HCT116 (cell line): Measurements from ENCODE around the gene PDGFD. TPM values are rescaled to one million over a fixed set of nuclear protein-coding genes. Genes with fewer than 3 reads are reported as not detected.

ENCODE experiments used
- ATAC-seq: fragments of 200-7000 bp; cut with Tn5 transposase; 2 replicates; pipeline ENCODE4 v1.9.1; 2020; ENCODE audit warnings: mild to moderate bottlenecking, moderate library complexity
- BruUV-seq: library from RNA; stranded (reverse); fragments of 400-500 nt; replicated peaks from 2 replicates; lab custom pipeline; 2021; lab: Mats Ljungman, UMichigan
- CTCF ChIA-PET: fragments of 300-600 bp; sonication (Branson Sonifier 250); formaldehyde crosslinking; loops from one replicate; lab custom pipeline; 2021; ENCODE audit warnings: antibody characterized with exemption; lab: Charles Lee
- POLR2A ChIA-PET: fragments of 300-600, 350-600 bp; sonication (Branson Sonifier 250); formaldehyde crosslinking; loops from one replicate; lab custom pipeline; 2021; ENCODE audit warnings: antibody characterized with exemption; lab: Charles Lee
- RAD21 ChIA-PET, 2 experiments: fragments of 300-600 bp; sonication (Branson Sonifier 250); formaldehyde crosslinking; loops; one replicate each; lab custom pipeline; 2023; ENCODE audit warnings: low total read pairs in 2 of 2; ENCODE audit not compliant: uncharacterized antibody in 2 of 2, unreplicated experiment in 2 of 2, low non-redundant PET in 1 of 2; lab: Charles Lee
- DNase-seq: peaks from one replicate; pipeline ENCODE4 v3.0.0-alpha.2; 2010; ENCODE audit warnings: low read depth, low spot score
- H2AFZ ChIP-seq: fragments of 200-600 bp; shearing (Covaris generic), sonication (generic); 2 replicates; pipeline ENCODE4 v1.6.1; 2017; ENCODE audit warnings: low read depth, mixed run types, mixed read lengths, antibody characterized with exemption, low read length; ENCODE audit not compliant: poor library complexity, severe bottlenecking
- H3K27ac ChIP-seq: 2 replicates; pipeline ENCODE4 v1.5.1; 2012; ENCODE audit warnings: low read depth, low read length
- H3K27me3 ChIP-seq: fragments of 200-600 bp; sonication (generic); 2 replicates; pipeline ENCODE4 v1.6.1; 2016; ENCODE audit warnings: mixed run types, low read length, mixed read lengths; ENCODE audit not compliant: insufficient read depth
- H3K36me3 ChIP-seq, 2 experiments: fragments of 200-500 bp in 1 of 2; fragments of 200-600 bp in 1 of 2; sonication (Bioruptor generic) in 1 of 2; sonication (generic) in 1 of 2; 2 replicates each; pipeline versions ENCODE4 v1.5.1 to v1.6.1; 2014 to 2016; ENCODE audit warnings: low read length in 2 of 2, inconsistent platforms in 1 of 2, mixed read lengths in 1 of 2, mixed run types in 1 of 2; ENCODE audit not compliant: insufficient read depth in 2 of 2, control insufficient read depth in 1 of 2
- H3K4me1 ChIP-seq, 2 experiments: fragments of 200-600 bp in 1 of 2; sonication (generic) in 1 of 2; 2 replicates each; pipeline versions ENCODE4 v1.5.1 to v1.6.1; 2012 to 2017; ENCODE audit warnings: low read length in 2 of 2, inconsistent platforms in 1 of 2, mild to moderate bottlenecking in 1 of 2, mixed read lengths in 1 of 2, mixed run types in 1 of 2, moderate library complexity in 1 of 2; ENCODE audit not compliant: insufficient read depth in 2 of 2, control insufficient read depth in 1 of 2
- H3K4me2 ChIP-seq: fragments of 200-600 bp; sonication (generic); 2 replicates; pipeline ENCODE4 v1.6.1; 2017; ENCODE audit warnings: mixed run types, low read length, mixed read lengths
- H3K4me3 ChIP-seq, 2 experiments: fragments of 200-600 bp in 1 of 2; sonication (generic) in 1 of 2; replicated peaks in 1 of 2; 2 replicates each; pipeline ENCODE4 v1.5.1; 2011 to 2016; ENCODE audit warnings: low read length in 2 of 2, control low read depth in 1 of 2, low read depth in 1 of 2, mild to moderate bottlenecking in 1 of 2, mixed read lengths in 1 of 2, mixed run types in 1 of 2
- H3K79me2 ChIP-seq: fragments of 200-600 bp; sonication (generic); 2 replicates; pipeline ENCODE4 v1.6.1; 2017; ENCODE audit warnings: mild to moderate bottlenecking, mixed run types, low read length, moderate library complexity, mixed read lengths; ENCODE audit not compliant: insufficient read depth
- H3K9ac ChIP-seq: fragments of 200-600 bp; sonication (generic); 2 replicates; pipeline ENCODE4 v1.6.1; 2016; ENCODE audit warnings: low read length, mixed read lengths
- H3K9me2 ChIP-seq: fragments of 200-600 bp; sonication (generic), shearing (Covaris generic); 2 replicates; pipeline ENCODE4 v1.6.1; 2017; ENCODE audit warnings: mixed run types, mild to moderate bottlenecking, moderate library complexity; ENCODE audit not compliant: insufficient read depth
- H3K9me3 ChIP-seq, 2 experiments: fragments of 200-500 bp in 1 of 2; fragments of 200-600 bp in 1 of 2; sonication (Bioruptor generic) in 1 of 2; sonication (generic) in 1 of 2; 2 replicates each; pipeline ENCODE4 v1.6.1; 2014 to 2017; ENCODE audit warnings: low read length in 2 of 2, mixed read lengths in 2 of 2, inconsistent platforms in 1 of 2, low read depth in 1 of 2, mild to moderate bottlenecking in 1 of 2, mixed run types in 1 of 2, moderate library complexity in 1 of 2; ENCODE audit not compliant: control insufficient read depth in 1 of 2, insufficient read depth in 1 of 2
- H4K20me1 ChIP-seq: fragments of 200-600 bp; sonication (generic), shearing (Covaris generic); 2 replicates; pipeline ENCODE4 v1.6.1; 2017; ENCODE audit warnings: mixed run types, mild to moderate bottlenecking, moderate library complexity; ENCODE audit not compliant: insufficient read depth
- CBX3 ChIP-seq: IDR thresholded peaks from 2 replicates; pipeline ENCODE4 v1.6.1; 2012; ENCODE audit warnings: low read depth
- CEBPB ChIP-seq: IDR thresholded peaks from 2 replicates; pipeline ENCODE4 v1.6.1; 2012; ENCODE audit warnings: low read depth
- CTCF ChIP-seq, 3 experiments: fragments of 200-600 bp in 1 of 3; sonication (generic) in 1 of 3; IDR thresholded peaks in 2 of 3; conservative IDR thresholded peaks in 1 of 3; 2 replicates each; pipeline ENCODE4 v1.5.1; 2012 to 2017; ENCODE audit warnings: low read depth in 2 of 3, low read length in 2 of 3, antibody characterized with exemption in 1 of 3, borderline replicate concordance in 1 of 3, control low read depth in 1 of 3, mild to moderate bottlenecking in 1 of 3, mixed read lengths in 1 of 3, mixed run types in 1 of 3, moderate library complexity in 1 of 3; ENCODE audit not compliant: insufficient read depth in 1 of 3
- EGR1 ChIP-seq: IDR thresholded peaks from 2 replicates; pipeline ENCODE4 v1.6.1; 2012; ENCODE audit warnings: low read depth
- ELF1 ChIP-seq: IDR thresholded peaks from 2 replicates; pipeline ENCODE4 v1.6.1; 2012; ENCODE audit warnings: low read depth, borderline replicate concordance
- EZH2 ChIP-seq: fragments of 200-600 bp; sonication (generic); IDR thresholded peaks from 2 replicates; pipeline ENCODE4 v1.6.1; 2017; ENCODE audit warnings: antibody characterized with exemption, mixed run types
- EZH2phosphoT487 ChIP-seq: fragments of 200-600 bp; IDR thresholded peaks from 2 replicates; pipeline ENCODE4 v1.6.1; 2018; ENCODE audit warnings: antibody characterized with exemption, borderline replicate concordance
- FOSL1 ChIP-seq: IDR thresholded peaks from 2 replicates; pipeline ENCODE4 v1.6.1; 2012; ENCODE audit warnings: low read depth
- JUND ChIP-seq: IDR thresholded peaks from 2 replicates; pipeline ENCODE4 v1.6.1; 2012
- MAX ChIP-seq: IDR thresholded peaks from 2 replicates; pipeline ENCODE4 v1.6.1; 2012
- POLR2A ChIP-seq: IDR thresholded peaks from 2 replicates; pipeline ENCODE4 v1.7.0; 2011; ENCODE audit warnings: borderline replicate concordance; ENCODE audit not compliant: insufficient read depth, insufficient read length; ENCODE audit errors: extremely low read depth
- RAD21 ChIP-seq: IDR thresholded peaks from 2 replicates; pipeline ENCODE4 v1.6.1; 2012; ENCODE audit warnings: low read depth, mild to moderate bottlenecking
- REST ChIP-seq: IDR thresholded peaks from 2 replicates; pipeline ENCODE4 v1.6.1; 2012; ENCODE audit warnings: low read depth
- SIN3A ChIP-seq: IDR thresholded peaks from 2 replicates; pipeline ENCODE4 v1.6.1; 2012; ENCODE audit warnings: low read depth
- SP1 ChIP-seq: IDR thresholded peaks from 2 replicates; pipeline ENCODE4 v1.6.1; 2012; ENCODE audit warnings: low read depth
- SRF ChIP-seq: IDR thresholded peaks from 2 replicates; pipeline ENCODE4 v1.6.1; 2012; ENCODE audit warnings: low read depth
- TCF7L2 ChIP-seq: IDR thresholded peaks from 2 replicates; pipeline ENCODE4 v1.7.0; 2011; ENCODE audit warnings: borderline replicate concordance, inconsistent platforms; ENCODE audit not compliant: insufficient read depth, insufficient read length; ENCODE audit errors: extremely low read depth
- ZFX ChIP-seq: fragments of 450-650 bp; IDR thresholded peaks from 2 replicates; pipeline ENCODE4 v1.6.1; 2017
- intact Hi-C: fragments of 100-400 bp; cut with micrococcal nuclease; formaldehyde crosslinking; loops from 2 replicates; pipeline ENCODE4 v1.10.0; 2022
- total RNA-seq: library from RNA; stranded (reverse); gene quantifications from one replicate; pipeline ENCODE4 v1.2.1, GENCODE V29; 2021; ENCODE audit not compliant: unreplicated experiment
- TF ChIP-seq, protein P1 (sequence below): IDR thresholded peaks from 2 replicates; pipeline ENCODE4 v1.6.1; 2011; ENCODE audit warnings: mild to moderate bottlenecking, low read length, moderate library complexity; ENCODE audit not compliant: insufficient replicate concordance; ENCODE audit errors: extremely low read depth

PDGFD gene
- total RNA-seq, 1 experiment from 2014 or later, result 0.34 TPM

DNA sequence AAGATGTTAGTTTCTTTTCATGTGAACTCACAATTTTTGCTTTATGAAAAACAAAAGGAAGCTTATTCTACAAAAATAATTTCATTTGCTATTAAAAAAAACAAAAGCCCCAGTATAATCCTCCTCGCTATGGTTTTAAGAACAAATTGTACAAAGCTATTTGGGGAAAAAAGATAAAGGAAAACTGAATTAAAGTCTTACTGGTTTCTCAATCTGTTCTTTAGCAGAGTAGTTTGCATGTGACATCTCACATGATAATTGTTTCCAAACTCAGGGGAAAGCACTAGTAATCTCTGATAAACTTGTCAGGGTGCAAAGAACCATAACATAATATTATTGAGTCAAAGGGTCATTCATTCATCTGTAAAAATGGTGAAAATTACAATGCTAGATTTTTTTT is 130.4 kb downstream of the PDGFD start:
- no peak overlapping the region for H2AFZ ChIP-seq
- DNase-seq (no peak), ATAC-seq (no peak)
- TF ChIP-seq TCF7L2 (no peak), CTCF (IDR thresholded peaks at IDR 0.05 in 2 of 3, conservative IDR thresholded peaks at IDR 0.05 in 1 of 3; ENCODE audit: borderline replicate concordance in 1 of 3, insufficient read depth in 1 of 3, low read depth in 2 of 3, low read length in 2 of 3) (no peak), JUND (no peak), EZH2 (no peak), SP1 (no peak), EGR1 (no peak), SIN3A (no peak), CBX3 (no peak), REST (no peak), MAX (no peak), SRF (no peak), ZFX (no peak), ELF1 (no peak), CEBPB (no peak), RAD21 (no peak), POLR2A (no peak), EZH2phosphoT487 (no peak), FOSL1 (no peak)
- TF ChIP-seq, protein P1, sequence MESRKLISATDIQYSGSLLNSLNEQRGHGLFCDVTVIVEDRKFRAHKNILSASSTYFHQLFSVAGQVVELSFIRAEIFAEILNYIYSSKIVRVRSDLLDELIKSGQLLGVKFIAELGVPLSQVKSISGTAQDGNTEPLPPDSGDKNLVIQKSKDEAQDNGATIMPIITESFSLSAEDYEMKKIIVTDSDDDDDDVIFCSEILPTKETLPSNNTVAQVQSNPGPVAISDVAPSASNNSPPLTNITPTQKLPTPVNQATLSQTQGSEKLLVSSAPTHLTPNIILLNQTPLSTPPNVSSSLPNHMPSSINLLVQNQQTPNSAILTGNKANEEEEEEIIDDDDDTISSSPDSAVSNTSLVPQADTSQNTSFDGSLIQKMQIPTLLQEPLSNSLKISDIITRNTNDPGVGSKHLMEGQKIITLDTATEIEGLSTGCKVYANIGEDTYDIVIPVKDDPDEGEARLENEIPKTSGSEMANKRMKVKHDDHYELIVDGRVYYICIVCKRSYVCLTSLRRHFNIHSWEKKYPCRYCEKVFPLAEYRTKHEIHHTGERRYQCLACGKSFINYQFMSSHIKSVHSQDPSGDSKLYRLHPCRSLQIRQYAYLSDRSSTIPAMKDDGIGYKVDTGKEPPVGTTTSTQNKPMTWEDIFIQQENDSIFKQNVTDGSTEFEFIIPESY, result no peak
- BruUV-seq, result no TSS peak
- no peaks in the 10 kb centered on the region for H4K20me1 ChIP-seq
- POLR2A ChIA-PET, result no interaction called here
- CTCF ChIA-PET, result no interaction called here
- no peaks in the 10 kb centered on the region for H3K4me1 ChIP-seq
- H3K27me3 ChIP-seq, result no peaks in the 10 kb centered on the region
- H3K79me2 ChIP-seq, result no peaks in the 10 kb centered on the region
- no peak overlapping the region for H3K4me3 ChIP-seq
- H3K9me2 ChIP-seq, result no peaks in the 10 kb centered on the region
- H3K27ac ChIP-seq, result no peak overlapping the region
- intact Hi-C loops, result no loop called here
- no peak overlapping the region for H3K9ac ChIP-seq
- H3K9me3 ChIP-seq, result no peaks in the 10 kb centered on the region
- H3K4me2 ChIP-seq, result no peak overlapping the region
- H3K36me3 ChIP-seq, result no peaks in the 10 kb centered on the region
- RAD21 ChIA-PET, result no interaction called here
